Measurements from ENCODE around the gene GPC6.

GPC6 gene

DNA sequence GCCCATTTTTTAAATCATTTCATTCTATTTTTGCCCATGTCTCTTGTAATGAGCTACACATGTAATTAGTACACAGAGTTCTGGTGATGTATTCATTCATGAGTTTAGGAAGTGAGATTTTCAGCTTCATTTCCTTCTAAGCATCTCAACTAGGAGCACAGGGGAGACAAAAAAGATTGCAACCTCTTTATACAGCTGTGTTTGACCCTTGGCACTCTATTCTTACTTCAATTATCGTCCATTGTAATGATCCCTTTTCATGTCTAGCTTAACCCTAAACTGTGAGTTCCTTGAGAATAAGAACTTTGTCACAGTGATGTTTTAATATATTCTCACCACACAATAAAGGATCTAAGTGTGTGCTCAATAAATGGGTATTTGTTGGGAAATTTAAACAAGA, 67.1 kb downstream of the GPC6 start:
- H3K9ac ChIP-seq (ENCODE audit: low read length): no peak overlapping the region
- no peaks in the 10 kb centered on the region for H3K36me3 ChIP-seq (ENCODE audit: control insufficient read depth in 1 of 2, insufficient read depth in 2 of 2, low read depth in 1 of 2, low read length in 2 of 2)
- no peak overlapping the region for H2BK120ac ChIP-seq (ENCODE audit: low read depth, low read length)
- no peak overlapping the region for H3K27ac ChIP-seq (ENCODE audit: low read length, poor library complexity, severe bottlenecking)
- no peak for DNase-seq
- no peak overlapping the region for H3K18ac ChIP-seq (ENCODE audit: low read depth in 1 of 2, low read length in 2 of 2)
- no peaks in the 10 kb centered on the region for H3K9me3 ChIP-seq (ENCODE audit: control insufficient read depth, low read length)
- no peak overlapping the region for H2AFZ ChIP-seq (ENCODE audit: low read depth, low read length)
- peaks cover 18% of the 10 kb centered on the region for H3K79me1 ChIP-seq (replicated peaks; ENCODE audit: low read length, poor library complexity, severe bottlenecking)
- H2BK5ac ChIP-seq (ENCODE audit: low read depth, low read length, poor library complexity, severe bottlenecking): no peak overlapping the region
- no peak overlapping the region for H3K4me3 ChIP-seq (ENCODE audit: insufficient read depth in 1 of 2, low read depth in 1 of 2, low read length in 2 of 2)
- no peak overlapping the region for H4K91ac ChIP-seq (ENCODE audit: low read length)
- no peak overlapping the region for H2BK15ac ChIP-seq (ENCODE audit: low read depth, poor library complexity, severe bottlenecking)
- H3K23ac ChIP-seq (ENCODE audit: low read length in 2 of 2): no peak overlapping the region
- no peak overlapping the region for H4K8ac ChIP-seq (ENCODE audit: low read length)
- WGBS: no CpG with 5 or more reads among the region's 1 CpG
- no peak overlapping the region for H2BK12ac ChIP-seq (ENCODE audit: low read length in 2 of 2)
- H2AK5ac ChIP-seq (ENCODE audit: low read length, severe bottlenecking): no peak overlapping the region
- peaks cover 1% of the 10 kb centered on the region for H3K4me1 ChIP-seq (ENCODE audit: control insufficient read depth, insufficient read depth, low read depth, low read length)
- no peak overlapping the region for H3K4ac ChIP-seq (ENCODE audit: low read depth in 1 of 2, low read length in 2 of 2)
- no peak overlapping the region for H3K14ac ChIP-seq (ENCODE audit: low read length in 2 of 2)
- H3K4me2 ChIP-seq (ENCODE audit: low read length, poor library complexity, severe bottlenecking): no peak overlapping the region
- H3K27me3 ChIP-seq (ENCODE audit: control insufficient read depth in 1 of 2, insufficient read depth in 1 of 2, low read length in 2 of 2): no peaks in the 10 kb centered on the region

- no peak overlapping the region for H3K27ac ChIP-seq (ENCODE audit: low read length, poor library complexity, severe bottlenecking)
- H3K4me1 ChIP-seq (ENCODE audit: control insufficient read depth, insufficient read depth, low read depth, low read length): peaks cover 1% of the 10 kb centered on the region
- no peak overlapping the region for H2BK5ac ChIP-seq (ENCODE audit: low read depth, low read length, poor library complexity, severe bottlenecking)
- WGBS: 85% methylated on average over 2 of the region's 2 CpGs
- H2BK120ac ChIP-seq (ENCODE audit: low read depth, low read length): no peak overlapping the region
- no peak overlapping the region for H3K9ac ChIP-seq (ENCODE audit: low read length)
- no peaks in the 10 kb centered on the region for H3K36me3 ChIP-seq (ENCODE audit: control insufficient read depth in 1 of 2, insufficient read depth in 2 of 2, low read depth in 1 of 2, low read length in 2 of 2)
- peaks cover 19% of the 10 kb centered on the region for H3K79me1 ChIP-seq (replicated peaks; ENCODE audit: low read length, poor library complexity, severe bottlenecking)
- H3K4ac ChIP-seq (ENCODE audit: low read depth in 1 of 2, low read length in 2 of 2): no peak overlapping the region
- H4K8ac ChIP-seq (ENCODE audit: low read length): no peak overlapping the region
- H2BK15ac ChIP-seq (ENCODE audit: low read depth, poor library complexity, severe bottlenecking): no peak overlapping the region
- no peaks in the 10 kb centered on the region for H3K27me3 ChIP-seq (ENCODE audit: control insufficient read depth in 1 of 2, insufficient read depth in 1 of 2, low read length in 2 of 2)
- no peak overlapping the region for H3K4me2 ChIP-seq (ENCODE audit: low read length, poor library complexity, severe bottlenecking)
- no peak overlapping the region for H3K14ac ChIP-seq (ENCODE audit: low read length in 2 of 2)
- no peak overlapping the region for H3K23ac ChIP-seq (ENCODE audit: low read length in 2 of 2)
- no peak overlapping the region for H2BK12ac ChIP-seq (ENCODE audit: low read length in 2 of 2)
- DNase-seq: no peak
- no peak overlapping the region for H2AFZ ChIP-seq (ENCODE audit: low read depth, low read length)
- no peak overlapping the region for H3K4me3 ChIP-seq (ENCODE audit: insufficient read depth in 1 of 2, low read depth in 1 of 2, low read length in 2 of 2)
- no peaks in the 10 kb centered on the region for H3K9me3 ChIP-seq (ENCODE audit: control insufficient read depth, low read length)
- H4K91ac ChIP-seq (ENCODE audit: low read length): no peak overlapping the region
- no peak overlapping the region for H3K18ac ChIP-seq (ENCODE audit: low read depth in 1 of 2, low read length in 2 of 2)
- H2AK5ac ChIP-seq (ENCODE audit: low read length, severe bottlenecking): no peak overlapping the region
Measured at GRCh38 chr13:93296584-93296983, 70.0 kb downstream of the GPC6 start.

GRCh38 chr13:93298713-93299112, 72.1 kb downstream of the GPC6 start:
- Histone ChIP-seq H3K4me3 (ENCODE audit: insufficient read depth in 1 of 2, low read depth in 1 of 2, low read length in 2 of 2) (no peak overlapping the region), H2AK5ac (ENCODE audit: low read length, severe bottlenecking) (no peak overlapping the region), H2BK5ac (ENCODE audit: low read depth, low read length, poor library complexity, severe bottlenecking) (no peak overlapping the region), H3K27me3 (ENCODE audit: control insufficient read depth in 1 of 2, insufficient read depth in 1 of 2, low read length in 2 of 2) (no peaks in the 10 kb centered on the region), H4K8ac (ENCODE audit: low read length) (no peak overlapping the region), H3K4me2 (ENCODE audit: low read length, poor library complexity, severe bottlenecking) (no peak overlapping the region), H3K27ac (ENCODE audit: low read length, poor library complexity, severe bottlenecking) (no peak overlapping the region), H2BK120ac (ENCODE audit: low read depth, low read length) (no peak overlapping the region), H3K4me1 (ENCODE audit: control insufficient read depth, insufficient read depth, low read depth, low read length) (peaks cover 1% of the 10 kb centered on the region), H3K36me3 (ENCODE audit: control insufficient read depth in 1 of 2, insufficient read depth in 2 of 2, low read depth in 1 of 2, low read length in 2 of 2) (no peaks in the 10 kb centered on the region), H3K14ac (ENCODE audit: low read length in 2 of 2) (no peak overlapping the region), H2BK12ac (ENCODE audit: low read length in 2 of 2) (no peak overlapping the region), H2BK15ac (ENCODE audit: low read depth, poor library complexity, severe bottlenecking) (no peak overlapping the region), H3K9me3 (ENCODE audit: control insufficient read depth, low read length) (no peaks in the 10 kb centered on the region), H3K79me1 (replicated peaks; ENCODE audit: low read length, poor library complexity, severe bottlenecking) (peaks cover 22% of the 10 kb centered on the region), H2AFZ (ENCODE audit: low read depth, low read length) (no peak overlapping the region), H3K18ac (ENCODE audit: low read depth in 1 of 2, low read length in 2 of 2) (no peak overlapping the region), H4K91ac (ENCODE audit: low read length) (no peak overlapping the region), H3K23ac (ENCODE audit: low read length in 2 of 2) (no peak overlapping the region), H3K4ac (ENCODE audit: low read depth in 1 of 2, low read length in 2 of 2) (no peak overlapping the region), H3K9ac (ENCODE audit: low read length) (no peak overlapping the region)
- DNase-seq: peak; percentile 71
- WGBS: 67% methylated on average over 3 of the region's 4 CpGs

- no peak overlapping the region for H3K4me2 ChIP-seq (ENCODE audit: low read length, poor library complexity, severe bottlenecking)
- H3K9ac ChIP-seq (ENCODE audit: low read length): no peak overlapping the region
- H2AFZ ChIP-seq (ENCODE audit: low read depth, low read length): no peak overlapping the region
- no peak overlapping the region for H3K4ac ChIP-seq (ENCODE audit: low read depth in 1 of 2, low read length in 2 of 2)
- no peaks in the 10 kb centered on the region for H3K4me1 ChIP-seq (ENCODE audit: control insufficient read depth, insufficient read depth, low read depth, low read length)
- H2BK12ac ChIP-seq (ENCODE audit: low read length in 2 of 2): peak overlapping the region in 1 of 2 experiments; percentile 1
- no peak overlapping the region for H3K27ac ChIP-seq (ENCODE audit: low read length, poor library complexity, severe bottlenecking)
- no peak for DNase-seq
- no peak overlapping the region for H4K91ac ChIP-seq (ENCODE audit: low read length)
- no peak overlapping the region for H2AK5ac ChIP-seq (ENCODE audit: low read length, severe bottlenecking)
- H3K79me1 ChIP-seq (replicated peaks; ENCODE audit: low read length, poor library complexity, severe bottlenecking): peaks cover 6% of the 10 kb centered on the region
- no peak overlapping the region for H2BK15ac ChIP-seq (ENCODE audit: low read depth, poor library complexity, severe bottlenecking)
- H2BK120ac ChIP-seq (ENCODE audit: low read depth, low read length): no peak overlapping the region
- no peak overlapping the region for H2BK5ac ChIP-seq (ENCODE audit: low read depth, low read length, poor library complexity, severe bottlenecking)
- H3K23ac ChIP-seq (ENCODE audit: low read length in 2 of 2): no peak overlapping the region
- H3K18ac ChIP-seq (ENCODE audit: low read depth in 1 of 2, low read length in 2 of 2): no peak overlapping the region
- no peaks in the 10 kb centered on the region for H3K9me3 ChIP-seq (ENCODE audit: control insufficient read depth, low read length)
- no peak overlapping the region for H3K14ac ChIP-seq (ENCODE audit: low read length in 2 of 2)
- H4K8ac ChIP-seq (ENCODE audit: low read length): no peak overlapping the region
- WGBS: 88% methylated on average over 5 of the region's 5 CpGs
- H3K27me3 ChIP-seq (ENCODE audit: control insufficient read depth in 1 of 2, insufficient read depth in 1 of 2, low read length in 2 of 2): no peaks in the 10 kb centered on the region
- H3K4me3 ChIP-seq (ENCODE audit: insufficient read depth in 1 of 2, low read depth in 1 of 2, low read length in 2 of 2): no peak overlapping the region
- no peaks in the 10 kb centered on the region for H3K36me3 ChIP-seq (ENCODE audit: control insufficient read depth in 1 of 2, insufficient read depth in 2 of 2, low read depth in 1 of 2, low read length in 2 of 2)
Measured at GRCh38 chr13:93304134-93304533, 77.5 kb downstream of the GPC6 start.

Measured in mesenchymal stem cell (in vitro differentiated cells and primary cell).